HepG2 (cell line): ENCODE measurements around the gene SNAI3. TPM values are rescaled to one million over a fixed set of nuclear protein-coding genes. Genes with fewer than 3 reads are reported as not detected.
A peak's percentile ranks its signal among the peaks of the same experiment; 100 is the strongest.

Experiments
- EED ChIP-seq: sonication (generic); formaldehyde crosslinking; IDR thresholded peaks from 2 replicates; pipeline ENCODE4 v1.5.0; 2020; ENCODE audit warnings: mild to moderate bottlenecking, missing genetic modification reagents
- FOXP1 ChIP-seq, 2 experiments: fragments of 450-650 bp in 1 of 2; IDR thresholded peaks; 2 replicates each; pipeline ENCODE4 v1.6.1; 2017 to 2018; ENCODE audit warnings: antibody characterized with exemption in 1 of 2
- GFI1 ChIP-seq: sonication (generic); formaldehyde crosslinking; IDR thresholded peaks from 2 replicates; pipeline ENCODE4 v1.5.0; 2020; ENCODE audit warnings: missing genetic modification reagents, mild to moderate bottlenecking, borderline replicate concordance
- IKZF1 ChIP-seq: fragments of 450-650 bp; IDR thresholded peaks from 2 replicates; pipeline ENCODE4 v1.7.1; 2016
- KDM5A ChIP-seq: fragments of 200-600 bp; sonication (generic); IDR thresholded peaks from 2 replicates; pipeline ENCODE4 v1.7.0; 2018; ENCODE audit warnings: antibody characterized with exemption, mild to moderate bottlenecking, low read length, borderline replicate concordance
- KMT2B ChIP-seq: IDR thresholded peaks from 2 replicates; pipeline ENCODE4 v1.6.1; 2016; ENCODE audit warnings: missing genetic modification reagents, missing compliant biosample characterization
- MEF2D ChIP-seq: sonication (generic); formaldehyde crosslinking; IDR thresholded peaks from 2 replicates; pipeline ENCODE4 v1.5.1; 2020; ENCODE audit warnings: mild to moderate bottlenecking, missing genetic modification reagents
- MXD4 ChIP-seq: IDR thresholded peaks from 2 replicates; pipeline ENCODE4 v1.6.1; 2016; ENCODE audit warnings: mild to moderate bottlenecking, missing biosample characterization, missing genetic modification reagents
- NFATC3 ChIP-seq: sonication (generic); formaldehyde crosslinking; IDR thresholded peaks from 2 replicates; pipeline ENCODE4 v1.5.1; 2020; ENCODE audit warnings: mild to moderate bottlenecking, missing genetic modification reagents
- PAWR ChIP-seq: sonication (generic); formaldehyde crosslinking; IDR thresholded peaks from 2 replicates; pipeline ENCODE4 v1.4.0; 2020; ENCODE audit warnings: missing genetic modification reagents, mild to moderate bottlenecking, borderline replicate concordance
- PHF20 ChIP-seq: sonication (generic); formaldehyde crosslinking; IDR thresholded peaks from 2 replicates; pipeline ENCODE4 v1.5.0; 2020; ENCODE audit warnings: mild to moderate bottlenecking, missing genetic modification reagents
- PHF5A ChIP-seq: IDR thresholded peaks from one replicate; pipeline ENCODE4 v1.6.1; 2018; ENCODE audit warnings: low read depth, missing genetic modification reagents; ENCODE audit not compliant: unreplicated experiment
- RFX5 ChIP-seq: IDR thresholded peaks from 2 replicates; pipeline ENCODE4 v1.6.1; 2011; ENCODE audit warnings: low read depth, low read length, improper control_type of control experiment
- RFXAP ChIP-seq: sonication (generic); formaldehyde crosslinking; IDR thresholded peaks from 2 replicates; pipeline ENCODE4 v1.4.0; 2020; ENCODE audit warnings: missing genetic modification reagents, borderline replicate concordance
- RXRA ChIP-seq: sonication (generic); formaldehyde crosslinking; IDR thresholded peaks from 2 replicates; pipeline ENCODE4 v1.5.1; 2020; ENCODE audit warnings: missing genetic modification reagents
- SATB2 ChIP-seq: sonication (generic); formaldehyde crosslinking; IDR thresholded peaks from 2 replicates; pipeline ENCODE4 v1.5.0; 2020; ENCODE audit warnings: missing genetic modification reagents
- SIX4 ChIP-seq: sonication (generic); formaldehyde crosslinking; IDR thresholded peaks from 2 replicates; pipeline ENCODE4 v1.4.0; 2020; ENCODE audit warnings: missing genetic modification reagents
- TEAD3 ChIP-seq: optimal IDR thresholded peaks from 2 replicates; pipeline ENCODE3; 2016; ENCODE audit warnings: borderline replicate concordance
- TFDP2 ChIP-seq: sonication (generic); formaldehyde crosslinking; IDR thresholded peaks from 2 replicates; pipeline ENCODE4 v1.4.0; 2020; ENCODE audit warnings: missing genetic modification reagents
- TMF1 ChIP-seq: sonication (generic); formaldehyde crosslinking; IDR thresholded peaks from 2 replicates; pipeline ENCODE4 v1.8.1; 2022; ENCODE audit warnings: low read depth, missing genetic modification reagents
- USF2 ChIP-seq, 2 experiments: sonication (generic) in 1 of 2; formaldehyde crosslinking in 1 of 2; IDR thresholded peaks; 2 replicates each; pipeline versions ENCODE4 v1.5.1 to v1.6.1; 2011 to 2020; ENCODE audit warnings: borderline replicate concordance in 1 of 2, low read depth in 1 of 2, low read length in 1 of 2, mild to moderate bottlenecking in 1 of 2, missing genetic modification reagents in 1 of 2, moderate library complexity in 1 of 2
- ZBTB42 ChIP-seq: sonication (generic); formaldehyde crosslinking; IDR thresholded peaks from 2 replicates; pipeline ENCODE4 v1.5.0; 2020; ENCODE audit warnings: mild to moderate bottlenecking, missing genetic modification reagents
- ZNF205 ChIP-seq: IDR thresholded peaks from 2 replicates; pipeline ENCODE4 v1.6.1; 2018; ENCODE audit warnings: missing biosample characterization, missing genetic modification reagents
- ZNF260 ChIP-seq: sonication (generic); formaldehyde crosslinking; IDR thresholded peaks from 2 replicates; pipeline ENCODE4 v1.4.0; 2020; ENCODE audit warnings: missing genetic modification reagents, low read depth, mild to moderate bottlenecking, borderline replicate concordance
- ZNF274 ChIP-seq: sonication (generic); formaldehyde crosslinking; IDR thresholded peaks from 2 replicates; pipeline ENCODE4 v1.5.1; 2020; ENCODE audit warnings: mild to moderate bottlenecking, missing genetic modification reagents
- ZNF33A ChIP-seq: sonication (generic); formaldehyde crosslinking; IDR thresholded peaks from 2 replicates; pipeline ENCODE4 v1.5.1; 2020; ENCODE audit warnings: missing genetic modification reagents, mild to moderate bottlenecking, moderate library complexity, borderline replicate concordance
- ZNF576 ChIP-seq: sonication (generic); formaldehyde crosslinking; IDR thresholded peaks from 2 replicates; pipeline ENCODE4 v1.4.0; 2020; ENCODE audit warnings: mild to moderate bottlenecking, missing genetic modification reagents
- ZNF629 ChIP-seq: sonication (generic); formaldehyde crosslinking; conservative IDR thresholded peaks from 2 replicates; pipeline ENCODE4 v1.5.0; 2020; ENCODE audit warnings: missing genetic modification reagents
- ZNF878 ChIP-seq: sonication (generic); formaldehyde crosslinking; IDR thresholded peaks from 2 replicates; pipeline ENCODE4 v1.8.1; 2023; ENCODE audit warnings: mild to moderate bottlenecking, missing genetic modification reagents, moderate library complexity
- ZSCAN22 ChIP-seq: sonication (generic); formaldehyde crosslinking; IDR thresholded peaks from 2 replicates; pipeline ENCODE4 v1.4.0; 2020; ENCODE audit warnings: mild to moderate bottlenecking, missing genetic modification reagents
- polyA plus RNA-seq, 8 experiments: library from polyadenylated mRNA; depleted of rRNA in 3 of 8; stranded (reverse) in 7 of 8; unstranded in 1 of 8; fragments of >200 nt; fragmentation: Illumina TruSeq in 4 of 8; extraction: Trizol in 4 of 8; gene quantifications; 2 replicates each; pipeline versions ENCODE4 v1.2.1 to v1.2.3, GENCODE V29; 2011 to 2016; ENCODE audit warnings: low read depth in 4 of 8, missing spikeins in 1 of 8, mixed read lengths in 1 of 8; ENCODE audit not compliant: insufficient read depth in 1 of 8
- total RNA-seq, 5 experiments: library from RNA; depleted of rRNA; stranded (reverse); fragments of >200 nt; fragmentation: Illumina TruSeq; extraction: Trizol; gene quantifications; 2 replicates each; pipeline ENCODE4 v1.2.3, GENCODE V29; 2016; ENCODE audit warnings: low read depth in 1 of 5

Gene SNAI3
- total and polyA plus RNA-seq, 2 of the 13 experiments (the other 11 are each of a cell fraction or from before 2014, with no cell fraction given), result 0.09 to 0.18 TPM

GRCh38 chr16:88649195-88649923, 36.9 kb downstream of the SNAI3 start (continued):
- TF ChIP-seq ZNF260 (CRISPR knock-in tag) (no peak), USF2 (IDR thresholded peaks at IDR 0.05; ENCODE audit: low read depth, low read length) (no peak), USF2 (CRISPR knock-in tag; IDR thresholded peaks at IDR 0.05; ENCODE audit: borderline replicate concordance) (no peak), SIX4 (no peak), ZNF629 (CRISPR knock-in tag) (no peak), NFATC3 (CRISPR knock-in tag) (no peak), MXD4 (CRISPR knock-in tag) (peak; percentile 71), RFXAP (CRISPR knock-in tag) (no peak), RFX5 (no peak), PAWR (CRISPR knock-in tag) (no peak), IKZF1 (no peak), TEAD3 (CRISPR knock-in tag) (no peak), EED (CRISPR knock-in tag) (no peak), KDM5A (no peak), PHF20 (CRISPR knock-in tag) (no peak), TMF1 (CRISPR knock-in tag) (peak; percentile 4; the same call in 1 of the 2 replicates), ZNF33A (CRISPR knock-in tag) (no peak), TFDP2 (CRISPR knock-in tag) (no peak), ZNF205 (no peak), RXRA (CRISPR knock-in tag) (peak; percentile 26), GFI1 (CRISPR knock-in tag) (0 out of 2 replicates have a peak, but pooled peaks have one; percentile 38), ZBTB42 (CRISPR knock-in tag) (no peak), SATB2 (CRISPR knock-in tag) (no peak), KMT2B (CRISPR knock-in tag) (no peak), MEF2D (CRISPR knock-in tag) (0 out of 2 replicates have a peak, but pooled peaks have one; percentile 42), FOXP1 (IDR thresholded peaks at IDR 0.05) (no peak), FOXP1 (CRISPR knock-in tag; IDR thresholded peaks at IDR 0.05) (no peak), ZNF576 (CRISPR knock-in tag) (0 out of 2 replicates have a peak, but pooled peaks have one; percentile 38), ZNF274 (CRISPR knock-in tag) (no peak), ZNF878 (no peak), PHF5A (CRISPR knock-in tag) (no peak), ZSCAN22 (CRISPR knock-in tag) (no peak)
